Measurements from ENCODE around the gene USP13.
A peak's percentile ranks its signal among the peaks of the same experiment; 100 is the strongest.
"Not testable (repeated sequence)": the region's sequence is repeated elsewhere in the genome, so short reads cannot be mapped to it uniquely, and the experiment has no call there.

Gene USP13

DNA sequence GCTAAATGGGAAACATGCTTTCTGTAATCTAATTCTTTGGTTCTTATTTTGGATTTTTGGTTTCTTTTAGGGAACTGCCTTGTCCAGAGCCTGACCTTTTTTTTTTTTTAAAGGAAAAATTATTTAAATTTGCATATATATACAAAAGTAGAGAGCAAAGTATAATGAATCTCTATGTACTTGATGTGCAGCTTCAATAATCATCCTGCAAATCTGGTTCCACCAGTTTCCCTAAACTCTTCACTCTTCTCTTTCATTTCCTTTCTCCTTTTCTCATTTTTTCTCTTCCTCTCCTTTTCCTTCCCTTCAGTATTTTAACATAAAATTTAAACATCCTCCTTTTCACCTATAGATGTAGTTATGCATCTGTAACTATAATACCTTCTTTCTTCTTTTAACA is 82.5 kb downstream of the USP13 start:
- DNase-seq (ENCODE audit: low read depth) = no peak

DNA sequence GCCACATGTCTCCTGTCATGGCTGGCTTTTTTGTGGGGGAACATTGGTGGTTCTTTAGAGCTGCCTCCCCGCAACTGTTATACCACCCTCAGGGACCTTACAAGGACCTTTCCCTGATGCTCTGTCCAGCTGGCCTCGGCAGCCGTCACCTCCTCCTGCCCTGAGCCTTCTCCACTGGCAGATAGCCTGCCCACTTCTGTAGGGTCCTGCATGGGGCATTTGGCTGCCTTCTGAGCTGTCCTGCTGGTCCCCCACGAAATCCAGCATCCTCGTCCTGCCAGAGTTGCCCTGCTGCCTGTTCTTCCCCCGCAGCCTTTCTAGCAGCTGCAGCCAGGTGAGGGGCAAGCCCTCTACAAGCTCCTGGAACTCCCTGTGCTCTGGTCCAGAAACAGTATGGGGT is 86.2 kb downstream of the USP13 start:
- no peak for DNase-seq (ENCODE audit: low read depth)

DNA sequence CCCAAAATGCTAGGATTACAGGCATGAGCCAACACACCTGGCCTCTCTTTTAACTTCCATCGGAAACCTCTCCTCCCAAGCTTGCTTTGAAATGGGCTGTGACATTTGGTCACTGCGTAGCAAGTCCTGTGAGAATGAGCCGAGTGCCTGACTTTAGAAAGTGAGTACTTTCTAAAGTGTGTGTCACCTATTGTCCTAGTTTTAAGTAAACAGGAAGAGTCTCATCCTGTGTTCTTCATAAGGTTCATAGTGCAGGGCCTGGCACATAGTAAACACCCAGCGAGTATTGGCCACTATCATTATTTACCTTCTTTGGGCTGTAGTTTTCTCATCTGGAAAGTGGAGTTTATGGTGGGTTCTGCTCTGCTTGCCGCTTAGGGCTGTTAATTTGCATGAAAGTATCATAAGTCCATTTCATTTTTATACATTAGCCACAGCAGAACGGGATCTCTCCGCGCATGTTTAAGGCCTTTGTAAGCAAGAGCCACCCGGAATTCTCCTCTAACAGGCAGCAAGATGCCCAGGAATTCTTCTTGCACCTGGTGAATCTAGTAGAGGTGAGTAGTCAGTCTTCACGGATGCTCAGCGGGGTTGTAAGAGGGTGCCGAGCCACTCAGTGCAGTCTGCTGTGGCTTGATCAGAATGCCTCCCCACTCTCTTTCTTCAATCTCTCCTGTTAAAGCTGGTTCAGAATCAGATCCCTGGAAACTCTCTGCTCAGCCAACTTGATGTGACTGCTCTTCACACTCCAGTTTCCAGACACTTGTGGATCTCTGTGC is 87.2 kb downstream of the USP13 start:
- no peak for DNase-seq (ENCODE audit: low read depth)

DNA sequence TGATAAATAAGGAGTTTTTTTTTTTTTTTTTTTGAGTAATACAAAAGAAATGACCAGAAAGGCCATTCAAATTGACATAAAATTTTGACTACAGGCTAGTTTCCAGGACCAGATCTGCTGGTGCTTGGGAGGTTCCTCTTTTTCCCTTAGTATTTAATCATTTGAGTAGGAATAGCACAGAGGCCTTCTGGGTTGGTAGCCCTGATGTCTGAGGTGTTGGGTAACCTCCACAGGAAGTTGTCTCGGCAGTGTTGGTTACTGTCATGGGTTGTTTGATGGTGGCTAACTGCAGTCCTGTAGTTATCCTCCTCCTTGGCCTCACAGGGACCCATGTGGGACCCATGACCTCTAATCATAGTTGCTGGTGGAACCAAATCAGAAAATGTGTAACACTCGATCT is 91.1 kb downstream of the USP13 start:
- no peak for DNase-seq (ENCODE audit: low read depth)

- no peak for DNase-seq (ENCODE audit: low read depth)
Measured at GRCh38 chr3:179744667-179745066, 91.8 kb downstream of the USP13 start.

DNA sequence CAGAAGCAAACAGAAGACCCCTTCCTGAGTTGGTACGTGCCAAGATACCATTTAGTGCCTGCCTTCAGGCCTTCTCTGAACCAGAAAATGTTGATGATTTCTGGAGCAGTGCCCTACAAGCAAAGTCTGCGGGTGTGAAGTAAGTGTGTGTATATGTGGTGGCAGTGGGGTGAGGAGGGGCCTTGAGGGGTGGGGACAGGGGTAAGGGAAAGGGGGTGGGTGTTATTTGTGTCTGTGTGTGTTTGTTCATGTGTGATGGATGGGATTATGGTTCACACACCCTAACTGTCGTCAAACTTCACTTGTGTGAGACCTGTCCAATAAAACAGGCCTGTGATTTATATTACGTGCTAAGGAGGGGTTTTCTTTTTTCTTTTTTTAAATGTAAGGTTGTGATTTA is 92.2 kb downstream of the USP13 start:
- no peak for DNase-seq (ENCODE audit: low read depth)

DNA sequence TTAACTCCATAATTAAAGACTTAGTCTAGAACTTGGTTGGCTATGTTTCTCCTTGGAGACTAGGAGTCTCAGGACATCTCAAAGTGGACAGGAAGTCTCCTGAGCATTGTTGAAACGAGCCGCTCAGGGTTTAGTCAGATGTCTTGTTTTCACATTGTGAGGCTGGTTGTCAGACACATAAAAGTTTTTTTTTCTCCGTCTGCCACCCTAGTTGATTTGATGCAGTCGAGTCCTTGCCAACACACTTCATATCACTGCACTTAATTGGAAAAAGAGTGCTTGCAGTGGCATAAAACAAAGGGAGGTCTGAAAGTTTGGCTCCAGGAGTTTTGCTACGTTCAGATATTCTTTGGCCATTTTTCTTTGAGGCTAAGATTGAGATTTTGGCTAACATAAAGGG is 92.9 kb downstream of the USP13 start:
- no peak for DNase-seq (ENCODE audit: low read depth)

DNA sequence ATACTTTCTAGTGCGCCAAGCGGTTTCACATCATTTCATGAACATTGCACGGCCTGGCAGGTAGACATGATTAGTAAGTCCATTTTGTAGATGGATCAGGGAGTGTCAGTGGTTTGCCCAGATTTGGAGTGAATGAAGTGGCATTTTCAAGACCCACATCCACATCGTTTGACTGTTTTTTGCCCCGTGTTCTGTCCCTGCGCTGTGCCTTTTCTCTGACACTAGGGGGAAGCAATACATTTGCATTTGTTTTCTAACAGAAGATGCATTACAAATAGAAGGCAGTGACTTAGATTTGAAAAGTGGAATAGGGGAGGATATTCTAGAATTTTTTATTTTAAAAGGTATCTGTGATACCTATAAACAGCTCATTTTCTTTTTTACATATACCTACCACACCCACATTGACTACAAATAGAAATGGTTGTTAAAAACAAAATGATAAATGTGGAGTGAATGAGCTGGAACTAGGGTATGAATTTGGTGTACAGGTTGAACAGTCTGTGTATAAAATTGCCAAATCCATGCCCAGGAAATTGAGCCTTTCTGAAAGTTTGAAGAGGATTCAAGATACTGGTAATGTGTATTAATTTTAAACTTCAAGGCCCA is 98.0 kb downstream of the USP13 start:
- peak; percentile 26 for DNase-seq (ENCODE audit: low read depth)

DNA sequence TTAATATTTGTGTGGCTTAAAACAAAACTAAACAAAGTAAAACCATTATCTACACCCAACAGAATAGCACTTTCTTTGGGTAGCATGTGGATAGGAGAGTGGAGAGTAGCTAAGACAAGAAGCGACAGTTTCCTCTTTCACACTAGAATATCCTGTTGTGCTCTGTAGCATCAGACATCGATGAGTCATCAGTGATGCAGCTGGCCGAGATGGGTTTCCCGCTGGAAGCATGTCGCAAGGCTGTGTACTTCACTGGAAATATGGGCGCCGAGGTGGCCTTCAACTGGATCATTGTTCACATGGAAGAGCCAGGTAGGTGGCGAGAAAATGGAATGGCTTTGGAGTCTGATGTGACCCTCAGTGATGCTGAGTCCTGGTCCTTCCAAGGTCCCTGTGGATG is 108.1 kb downstream of the USP13 start:
- peak; percentile 66 for DNase-seq (ENCODE audit: low read depth)

DNA sequence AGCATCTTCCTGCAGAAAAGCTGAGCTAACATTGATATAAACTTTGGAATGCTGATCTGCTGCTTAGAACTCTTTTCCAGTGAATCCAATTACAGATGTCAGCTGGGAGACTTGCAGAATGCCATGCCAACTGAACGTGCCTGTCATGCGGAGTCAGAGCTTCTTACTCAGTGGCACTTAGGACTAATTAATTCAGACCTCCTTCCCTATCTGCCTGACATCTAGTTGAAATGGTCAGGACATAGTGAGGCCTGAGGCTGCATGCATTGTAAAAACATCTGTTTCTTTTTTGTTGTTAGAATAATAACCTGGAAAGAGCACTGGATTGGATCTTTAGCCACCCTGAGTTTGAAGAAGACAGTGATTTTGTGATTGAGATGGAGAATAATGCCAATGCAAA is 112.6 kb downstream of the USP13 start:
- peak; percentile 70 for DNase-seq (ENCODE audit: low read depth)

- DNase-seq (ENCODE audit: low read depth) = no peak
Measured at GRCh38 chr3:179766416-179767133, 113.7 kb downstream of the USP13 start.

DNA sequence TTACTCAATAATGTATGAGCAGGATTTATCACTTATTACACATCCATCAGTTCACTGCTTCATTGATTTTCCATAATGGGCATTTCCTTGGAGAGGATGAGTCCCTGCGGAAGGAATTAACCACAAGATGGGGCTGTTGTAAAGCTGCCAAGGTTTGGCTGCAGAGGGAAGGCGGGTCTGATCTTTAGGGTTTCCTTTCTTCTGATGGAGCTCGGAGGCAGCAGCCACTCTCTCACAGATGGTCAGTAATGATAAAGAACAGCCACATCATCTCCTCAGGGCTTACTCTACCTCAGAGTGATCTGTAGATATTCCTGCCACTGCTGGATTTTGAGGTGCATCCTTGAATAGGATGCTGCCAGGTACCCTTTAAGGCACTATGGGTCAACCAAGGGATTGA is 115.2 kb downstream of the USP13 start:
- peak; percentile 80 for DNase-seq (ENCODE audit: low read depth)

DNA sequence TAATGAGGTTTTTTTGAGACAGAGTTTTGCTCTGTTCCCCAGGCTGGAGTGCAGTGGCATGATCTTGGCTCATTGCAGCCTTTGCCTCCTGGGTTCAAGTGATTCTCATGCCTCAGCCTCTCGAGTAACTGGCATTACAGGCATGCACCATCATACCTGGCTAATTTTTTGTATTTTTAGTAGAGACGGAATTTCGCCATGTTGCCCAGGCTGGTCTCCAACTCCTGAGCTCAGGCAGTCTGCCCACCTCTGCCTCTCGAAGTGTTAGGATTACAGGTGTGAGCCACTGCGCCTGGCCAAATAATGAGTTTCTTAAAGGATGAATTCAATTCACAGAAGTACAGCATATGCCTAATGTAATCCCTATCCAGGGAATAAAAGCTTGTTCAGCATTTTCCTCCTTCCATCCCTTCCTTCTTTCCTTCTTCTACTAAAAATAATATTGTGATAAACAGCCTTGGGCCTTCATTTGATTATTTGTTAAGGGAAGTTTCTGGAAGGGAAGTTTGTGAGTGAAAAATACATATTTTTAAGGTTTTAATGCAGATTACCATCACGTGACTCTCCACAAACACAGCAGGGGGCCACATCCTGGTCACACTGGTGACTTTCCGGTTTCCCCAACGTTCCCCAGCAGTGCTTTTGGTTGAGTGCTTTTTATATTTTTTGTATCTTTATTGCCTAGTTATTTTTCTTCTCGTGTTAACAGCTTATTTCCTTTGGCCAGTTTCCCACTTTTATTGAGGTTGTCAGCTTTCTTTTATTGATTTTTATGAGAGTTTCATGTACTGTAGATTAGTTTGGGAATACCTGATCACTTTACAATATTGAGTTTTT is 116.8 kb downstream of the USP13 start:
- DNase-seq (ENCODE audit: low read depth) = peak; percentile 14

DNA sequence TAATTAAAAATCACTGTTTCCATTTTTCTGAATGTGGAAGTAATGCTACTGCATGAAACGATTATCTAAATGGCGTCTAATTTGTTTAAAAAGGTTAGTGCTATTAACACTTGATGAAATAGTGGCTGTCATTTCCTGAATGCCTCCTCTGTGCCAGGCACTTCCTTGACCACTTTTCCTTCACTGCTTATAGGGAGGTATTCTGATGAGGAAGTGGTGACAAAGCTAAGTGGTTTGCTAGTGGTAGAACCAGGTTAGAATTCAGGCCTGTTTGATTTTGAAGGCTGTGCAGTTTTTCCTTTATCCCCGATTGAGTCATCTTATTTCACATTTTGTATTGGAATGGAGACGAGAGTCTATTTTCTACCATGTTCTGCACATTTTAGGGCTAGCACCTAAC is 119.0 kb downstream of the USP13 start:
- no peak for DNase-seq (ENCODE audit: low read depth)

DNA sequence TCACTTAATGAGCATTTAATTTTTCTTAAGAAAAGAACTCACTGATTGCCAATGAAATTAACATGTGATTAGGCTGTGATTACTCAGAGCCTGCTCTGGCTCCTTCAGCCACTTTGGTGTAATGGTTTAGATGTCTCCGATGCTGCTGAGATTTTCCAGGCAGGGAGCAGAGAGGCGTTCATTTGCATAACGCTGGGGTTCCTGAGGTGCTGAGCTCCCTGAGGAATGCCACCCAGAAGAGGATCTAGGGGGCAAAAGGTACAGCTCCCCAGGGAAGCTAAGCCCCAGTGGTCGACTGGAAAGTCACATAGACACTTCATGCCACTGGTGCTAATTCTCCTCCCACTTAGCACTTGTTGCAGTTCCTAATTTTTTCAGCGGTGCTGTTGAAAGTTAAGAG is 119.5 kb downstream of the USP13 start:
- no peak for DNase-seq (ENCODE audit: low read depth)

- no peak for DNase-seq (ENCODE audit: low read depth)
Measured at GRCh38 chr3:179775416-179776122, 122.7 kb downstream of the USP13 start.

DNA sequence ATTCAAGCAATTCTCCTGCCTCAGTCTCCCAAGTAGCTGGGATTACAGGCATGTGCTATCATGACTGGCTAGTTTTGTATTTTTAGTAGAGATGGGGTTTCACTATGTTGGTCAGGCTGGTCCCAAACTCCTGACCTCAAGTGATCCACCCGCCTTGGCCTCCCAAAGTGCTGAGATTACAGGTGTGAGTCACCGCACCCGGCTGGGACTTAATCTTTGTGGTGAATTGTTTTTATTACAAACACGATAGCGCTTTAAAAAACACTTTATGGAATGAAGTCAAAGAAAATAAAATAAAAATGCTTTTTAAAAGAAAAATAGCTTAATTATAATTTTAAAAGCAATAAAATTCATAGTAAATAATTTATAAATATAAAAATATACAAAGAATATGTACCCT is 130.0 kb downstream of the USP13 start:
- not testable (repeated sequence) for DNase-seq (ENCODE audit: low read depth)

- no peak for DNase-seq (ENCODE audit: low read depth)
Measured at GRCh38 chr3:179788996-179789395, 136.2 kb downstream of the USP13 start.

DNA sequence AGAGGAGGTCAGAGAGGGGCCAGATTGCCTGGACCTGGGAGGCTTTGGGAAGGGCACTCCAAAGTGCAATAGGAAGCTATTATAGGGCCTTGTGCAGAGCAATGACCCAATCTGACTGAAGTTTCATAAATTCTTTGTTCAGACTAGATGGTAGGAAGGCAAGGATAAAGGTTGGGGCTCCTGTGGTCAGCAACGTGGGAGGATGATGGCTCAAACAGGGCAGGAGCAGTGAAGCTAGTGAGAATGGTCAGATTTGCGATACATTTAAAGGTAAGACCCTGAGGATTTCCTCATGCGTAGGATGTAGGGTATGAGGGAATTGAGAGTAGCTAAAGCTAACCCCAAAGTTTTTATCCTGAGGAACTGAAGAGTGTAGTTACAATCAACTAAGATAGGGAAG is 139.0 kb downstream of the USP13 start:
- DNase-seq (ENCODE audit: low read depth) = no peak

DNA sequence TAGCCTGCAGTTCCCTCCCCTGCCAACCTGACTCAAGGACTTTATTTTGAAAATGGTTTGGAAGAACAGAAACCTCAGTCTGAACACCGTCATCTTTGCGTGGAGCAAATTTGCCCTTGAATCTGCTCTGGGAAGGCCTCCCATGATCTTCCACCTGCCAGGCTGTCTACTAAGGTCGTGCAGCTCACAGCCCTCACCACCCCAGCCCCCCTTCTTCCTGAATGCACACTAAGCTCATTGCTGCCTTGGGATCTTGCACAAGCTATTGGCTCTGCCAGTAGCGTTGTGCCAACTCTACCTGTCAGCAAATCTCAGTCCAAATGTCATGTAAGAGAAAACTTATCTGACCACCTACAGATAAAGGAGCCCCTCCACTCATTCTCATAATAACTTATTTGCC is 141.5 kb downstream of the USP13 start:
- DNase-seq (ENCODE audit: low read depth) = no peak

GRCh38 chr3:179796421-179796820 is 143.6 kb downstream of the USP13 start:
- peak; percentile 43 for DNase-seq (ENCODE audit: low read depth)

GRCh38 chr3:179797192-179797591 is 144.4 kb downstream of the USP13 start:
- DNase-seq (ENCODE audit: low read depth) = no peak

All from EH (cell line).